Activated CD8-positive, alpha-beta memory T cell treated with anti-CD3 and anti-CD28 coated beads, Interleukin-2, amount 50 U/mL, for 4 hours (primary cell): ENCODE data around the gene SIAH3.
"Not testable (repeated sequence)": the region's sequence is repeated elsewhere in the genome, so short reads cannot be mapped to it uniquely, and the experiment has no call there.

ENCODE experiments used
- DNase-seq: peaks from one replicate; pipeline ENCODE4 v3.0.0-alpha.2; 2020

The SIAH3 gene

GRCh38 chr13:45851171-45851921 is at the start of gene SIAH3:
TSS of gene SIAH3 (minus strand) at chr13:45851753. CDS start at chr13:45851629, 124 bp downstream.
- no peak for DNase-seq

GRCh38 chr13:45899406-45899805 is 47.9 kb upstream of the SIAH3 start:
- DNase-seq = no peak

GRCh38 chr13:45897562-45897961 is 46.0 kb upstream of the SIAH3 start:
- no peak for DNase-seq

- DNase-seq = no peak
These were observed 44.7 kb upstream of the SIAH3 start for GRCh38 chr13:45896285-45896684.

- no peak for DNase-seq
These were observed 44.3 kb upstream of the SIAH3 start for GRCh38 chr13:45895881-45896280.

- DNase-seq = no peak
These were observed 41.0 kb upstream of the SIAH3 start for GRCh38 chr13:45892513-45892912.

GRCh38 chr13:45889590-45890243 is 38.2 kb upstream of the SIAH3 start:
- no peak for DNase-seq

GRCh38 chr13:45886466-45886865 is 34.9 kb upstream of the SIAH3 start:
- no peak for DNase-seq

GRCh38 chr13:45885194-45885593 is 33.6 kb upstream of the SIAH3 start:
- DNase-seq = no peak

- DNase-seq = no peak
These were observed 31.1 kb upstream of the SIAH3 start for GRCh38 chr13:45882626-45883025.

- DNase-seq = no peak
These were observed 29.8 kb upstream of the SIAH3 start for GRCh38 chr13:45881353-45881752.

GRCh38 chr13:45880242-45880641 is 28.7 kb upstream of the SIAH3 start:
- no peak for DNase-seq

- DNase-seq = no peak
These were observed 28.1 kb upstream of the SIAH3 start for GRCh38 chr13:45879666-45880065.

- DNase-seq = no peak
These were observed 27.4 kb upstream of the SIAH3 start for GRCh38 chr13:45878966-45879365.

GRCh38 chr13:45876781-45877180 is 25.2 kb upstream of the SIAH3 start:
- no peak for DNase-seq

- DNase-seq = no peak
These were observed 24.4 kb upstream of the SIAH3 start for GRCh38 chr13:45875951-45876350.

- DNase-seq = no peak
These were observed 22.2 kb upstream of the SIAH3 start for GRCh38 chr13:45873491-45874325.

GRCh38 chr13:45872566-45872965 is 21.0 kb upstream of the SIAH3 start:
- DNase-seq = no peak

GRCh38 chr13:45871201-45871600 is 19.6 kb upstream of the SIAH3 start:
- DNase-seq = not testable (repeated sequence)

GRCh38 chr13:45870232-45870631 is 18.7 kb upstream of the SIAH3 start:
- DNase-seq = no peak

GRCh38 chr13:45865414-45865813 is 13.9 kb upstream of the SIAH3 start:
- no peak for DNase-seq

GRCh38 chr13:45863709-45864590 is 12.4 kb upstream of the SIAH3 start:
- DNase-seq = no peak

- no peak for DNase-seq
These were observed 9.8 kb upstream of the SIAH3 start for GRCh38 chr13:45861322-45861721.
